ENCODE data around the gene GTPBP6.

GTPBP6 gene

GRCh38 chrX:318739-319578 lies at the start of gene GTPBP6:
Gene GTPBP6, minus strand, starts transcription at chrX:318796. Its CDS starts 9 bp downstream, at chrX:318787.
- in situ Hi-C loops (cut with HindIII; ENCODE audit: low sequenced_read_pairs): no loop called here

GRCh38 chrX:367866-368265 lies 49.3 kb upstream of the GTPBP6 start:
- in situ Hi-C loops (cut with HindIII; ENCODE audit: low sequenced_read_pairs): no loop called here

GRCh38 chrX:367349-367748 lies 48.8 kb upstream of the GTPBP6 start:
- in situ Hi-C loops (cut with HindIII; ENCODE audit: low sequenced_read_pairs): no loop called here

- in situ Hi-C loops (cut with HindIII; ENCODE audit: low sequenced_read_pairs): no loop called here
Observed at GRCh38 chrX:363621-364375, 45.2 kb upstream of the GTPBP6 start.

GRCh38 chrX:362937-363620 lies 44.5 kb upstream of the GTPBP6 start:
- in situ Hi-C loops (cut with HindIII; ENCODE audit: low sequenced_read_pairs): no loop called here

GRCh38 chrX:362351-362750 lies 43.8 kb upstream of the GTPBP6 start:
- in situ Hi-C loops (cut with HindIII; ENCODE audit: low sequenced_read_pairs): no loop called here

GRCh38 chrX:361231-362145 lies 42.9 kb upstream of the GTPBP6 start:
- in situ Hi-C loops (cut with HindIII; ENCODE audit: low sequenced_read_pairs): no loop called here

GRCh38 chrX:360496-361150 lies 42.0 kb upstream of the GTPBP6 start:
- in situ Hi-C loops (cut with HindIII; ENCODE audit: low sequenced_read_pairs): no loop called here

GRCh38 chrX:358651-359143 lies 40.1 kb upstream of the GTPBP6 start:
- in situ Hi-C loops (cut with HindIII; ENCODE audit: low sequenced_read_pairs): no loop called here

GRCh38 chrX:357693-358471 lies 39.3 kb upstream of the GTPBP6 start:
- in situ Hi-C loops (cut with HindIII; ENCODE audit: low sequenced_read_pairs): no loop called here

- in situ Hi-C loops (cut with HindIII; ENCODE audit: low sequenced_read_pairs): no loop called here
Observed at GRCh38 chrX:357035-357692, 38.6 kb upstream of the GTPBP6 start.

GRCh38 chrX:356385-357034 lies 37.9 kb upstream of the GTPBP6 start:
- in situ Hi-C loops (cut with HindIII; ENCODE audit: low sequenced_read_pairs): no loop called here

GRCh38 chrX:355329-356050 lies 36.9 kb upstream of the GTPBP6 start:
- in situ Hi-C loops (cut with HindIII; ENCODE audit: low sequenced_read_pairs): no loop called here

GRCh38 chrX:353566-354535 lies 35.3 kb upstream of the GTPBP6 start:
- in situ Hi-C loops (cut with HindIII; ENCODE audit: low sequenced_read_pairs): no loop called here

GRCh38 chrX:352582-353314 lies 34.2 kb upstream of the GTPBP6 start:
- in situ Hi-C loops (cut with HindIII; ENCODE audit: low sequenced_read_pairs): no loop called here

GRCh38 chrX:352181-352580 lies 33.6 kb upstream of the GTPBP6 start:
- in situ Hi-C loops (cut with HindIII; ENCODE audit: low sequenced_read_pairs): no loop called here

Data from DLD1 (cell line).